WERI-Rb-1 (cell line): ENCODE measurements around the gene DHRSX.
"Not testable (repeated sequence)": the region's sequence is repeated elsewhere in the genome, so short reads cannot be mapped to it uniquely, and the experiment has no call there.

Experiments
- DNase-seq: peaks from one replicate; pipeline ENCODE4 v3.0.0-alpha.2; 2020
- H3K27ac ChIP-seq: fragments of 250-450 bp; sonication (Bioruptor Pico); 2 replicates; pipeline ENCODE4 v1.5.1; 2020; ENCODE audit warnings: mild to moderate bottlenecking, moderate library complexity
- H3K27me3 ChIP-seq: fragments of 250-450 bp; sonication (Bioruptor Pico); 2 replicates; pipeline ENCODE4 v1.5.1; 2021; ENCODE audit warnings: mild to moderate bottlenecking, low read depth, moderate library complexity; ENCODE audit not compliant: insufficient read depth, severe bottlenecking
- H3K36me3 ChIP-seq: fragments of 250-450 bp; sonication (Bioruptor Pico); 2 replicates; pipeline ENCODE4 v1.5.1; 2020; ENCODE audit warnings: mild to moderate bottlenecking, moderate library complexity
- H3K4me3 ChIP-seq: 2 replicates; pipeline ENCODE4 v1.5.1; 2011; ENCODE audit warnings: low read depth, mild to moderate bottlenecking, control low read depth, low read length
- H3K9me3 ChIP-seq: fragments of 250-450 bp; sonication (Bioruptor Pico); 2 replicates; pipeline ENCODE4 v1.5.1; 2021; ENCODE audit warnings: mild to moderate bottlenecking, moderate library complexity; ENCODE audit not compliant: severe bottlenecking
- CTCF ChIP-seq: IDR thresholded peaks from 2 replicates; pipeline ENCODE4 v1.5.1; 2011; ENCODE audit warnings: low read depth, mild to moderate bottlenecking, control low read depth, inconsistent platforms, low read length

The DHRSX gene

GRCh38 chrX:2484721-2485648 lies 15.8 kb downstream of the DHRSX start:
- no peak for DNase-seq
- no peak overlapping the region for H3K4me3 ChIP-seq
- TF ChIP-seq CTCF, result no peak
- no peak overlapping the region for H3K27ac ChIP-seq
- H3K27me3 ChIP-seq, result no peaks in the 10 kb centered on the region
- peaks cover 45% of the 10 kb centered on the region for H3K36me3 ChIP-seq
- peaks cover 2% of the 10 kb centered on the region for H3K9me3 ChIP-seq

- H3K27me3 ChIP-seq, result no peaks in the 10 kb centered on the region
- peaks cover 3% of the 10 kb centered on the region for H3K9me3 ChIP-seq
- peaks cover 38% of the 10 kb centered on the region for H3K36me3 ChIP-seq
- DNase-seq, result peak; percentile 0
- TF ChIP-seq CTCF, result no peak
- H3K4me3 ChIP-seq, result no peak overlapping the region
- H3K27ac ChIP-seq, result no peak overlapping the region
These were observed 16.5 kb downstream of the DHRSX start for GRCh38 chrX:2484256-2484655.

- DNase-seq, result no peak
- H3K4me3 ChIP-seq, result no peak overlapping the region
- no peaks in the 10 kb centered on the region for H3K27me3 ChIP-seq
- no peak overlapping the region for H3K27ac ChIP-seq
- peaks cover 3% of the 10 kb centered on the region for H3K9me3 ChIP-seq
- H3K36me3 ChIP-seq, result peaks cover 31% of the 10 kb centered on the region
- no peak for TF ChIP-seq CTCF
These were observed 17.2 kb downstream of the DHRSX start for GRCh38 chrX:2483398-2484060.

- H3K36me3 ChIP-seq, result peaks cover 11% of the 10 kb centered on the region
These were observed 19.2 kb downstream of the DHRSX start for GRCh38 chrX:2481597-2481996.

GRCh38 chrX:2479982-2480381 lies 20.8 kb downstream of the DHRSX start:
- H3K27ac ChIP-seq, H3K4me3 ChIP-seq, H3K9me3 ChIP-seq, H3K27me3 ChIP-seq, H3K36me3 ChIP-seq, DNase-seq: not testable (repeated sequence)

More at GRCh38 chrX:2481597-2481996, 19.2 kb downstream of the DHRSX start:
- not testable (repeated sequence) for H3K9me3 ChIP-seq, DNase-seq, H3K27me3 ChIP-seq, H3K4me3 ChIP-seq, H3K27ac ChIP-seq

- Histone ChIP-seq H3K36me3 (peaks cover 5% of the 10 kb centered on the region), H3K9me3 (peaks cover 3% of the 10 kb centered on the region), H3K27me3 (no peaks in the 10 kb centered on the region), H3K4me3 (no peak overlapping the region), H3K27ac (no peak overlapping the region)
- TF ChIP-seq CTCF, result no peak
- DNase-seq, result no peak
These were observed 21.4 kb downstream of the DHRSX start for GRCh38 chrX:2479420-2479780.
